Esophagus (tissue), 2 donors: ENCODE data around the gene ADAT1. TPM values are rescaled to one million over a fixed set of nuclear protein-coding genes. Genes with fewer than 3 reads are reported as not detected.
"Not testable (repeated sequence)": the region's sequence is repeated elsewhere in the genome, so short reads cannot be mapped to it uniquely, and the experiment has no call there.

ENCODE experiments used
- H3K27ac ChIP-seq, 2 donors: one replicate each; pipeline ENCODE4 v1.5.1; 2013; ENCODE audit warnings: low read depth in 2 of 2, mild to moderate bottlenecking in 2 of 2, inconsistent platforms in 1 of 2, low read length in 1 of 2, moderate library complexity in 1 of 2
- H3K27me3 ChIP-seq, 2 donors: one replicate each; pipeline ENCODE4 v1.6.1; 2013; ENCODE audit warnings: low read length in 2 of 2, control low read depth in 1 of 2, mild to moderate bottlenecking in 1 of 2; ENCODE audit not compliant: insufficient read depth in 2 of 2, control insufficient read depth in 1 of 2
- H3K36me3 ChIP-seq, 2 donors: one replicate each; pipeline ENCODE4 v1.6.1; 2013; ENCODE audit warnings: low read length in 1 of 2; ENCODE audit not compliant: control insufficient read depth in 2 of 2, insufficient read depth in 2 of 2
- H3K4me1 ChIP-seq, 2 donors: one replicate each; pipeline ENCODE4 v1.6.1; 2013; ENCODE audit warnings: low read length in 1 of 2; ENCODE audit not compliant: control insufficient read depth in 2 of 2, insufficient read depth in 2 of 2
- H3K4me3 ChIP-seq, 2 donors: one replicate each; pipeline ENCODE4 v1.5.1; 2013; ENCODE audit warnings: low read length in 2 of 2, mild to moderate bottlenecking in 2 of 2, low read depth in 1 of 2, moderate library complexity in 1 of 2
- H3K9me3 ChIP-seq, 2 donors: one replicate each; pipeline ENCODE4 v1.6.1; 2013; ENCODE audit warnings: mild to moderate bottlenecking in 2 of 2, low read depth in 1 of 2, low read length in 1 of 2, moderate library complexity in 1 of 2; ENCODE audit not compliant: control insufficient read depth in 2 of 2, insufficient read depth in 1 of 2
- WGBS, 2 donors: extraction: QIAGEN DNeasy Blood & Tissue Kit; methylation state at CpG; one replicate each; pipeline ENCODE4 v1.1.7; 2013; 5-methylcytosine and 5-hydroxymethylcytosine counted together
- polyA plus RNA-seq, 2 donors: library from polyadenylated mRNA; stranded (reverse); fragments of 200-250 nt; gene quantifications; one replicate each; pipeline ENCODE4 v1.2.3, GENCODE V29; 2013
- donor health status: healthy with polysubstance abuse.
- donor health status: Bipolar disorder and iron deficiency.

Gene ADAT1
- polyA plus RNA-seq, 2 donors: 8.4 to 10.0 TPM

DNA sequence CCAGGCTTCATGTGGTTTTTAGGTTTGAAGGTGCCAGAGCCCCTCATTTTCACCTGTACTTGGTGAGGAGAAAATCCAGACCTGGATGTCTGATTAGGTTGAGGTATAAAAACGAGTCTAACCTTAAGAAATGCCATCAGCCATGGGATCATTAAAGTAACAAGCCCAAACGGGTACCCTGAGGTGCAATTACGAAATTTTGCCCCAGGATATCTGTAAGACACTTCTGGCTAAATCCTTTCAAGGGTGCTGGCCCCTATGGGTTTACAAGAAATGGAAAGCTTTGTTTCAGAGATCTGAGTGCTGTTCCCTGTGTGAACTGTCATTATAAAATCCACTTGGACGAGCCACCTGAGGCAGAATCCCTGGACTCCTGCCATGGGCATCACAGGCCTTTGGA is 19.8 kb downstream of the ADAT1 start:
- H3K4me1 ChIP-seq: no peaks in the 10 kb centered on the region
- H3K27me3 ChIP-seq: no peaks in the 10 kb centered on the region
- peaks cover 8 to 28% of the 10 kb centered on the region in 2 donors for H3K36me3 ChIP-seq
- no peak overlapping the region for H3K4me3 ChIP-seq
- H3K27ac ChIP-seq: no peak overlapping the region
- no peaks in the 10 kb centered on the region for H3K9me3 ChIP-seq
- 68 to 76% methylated on average over 4 of the region's 4 CpGs for WGBS, 2 donors

DNA sequence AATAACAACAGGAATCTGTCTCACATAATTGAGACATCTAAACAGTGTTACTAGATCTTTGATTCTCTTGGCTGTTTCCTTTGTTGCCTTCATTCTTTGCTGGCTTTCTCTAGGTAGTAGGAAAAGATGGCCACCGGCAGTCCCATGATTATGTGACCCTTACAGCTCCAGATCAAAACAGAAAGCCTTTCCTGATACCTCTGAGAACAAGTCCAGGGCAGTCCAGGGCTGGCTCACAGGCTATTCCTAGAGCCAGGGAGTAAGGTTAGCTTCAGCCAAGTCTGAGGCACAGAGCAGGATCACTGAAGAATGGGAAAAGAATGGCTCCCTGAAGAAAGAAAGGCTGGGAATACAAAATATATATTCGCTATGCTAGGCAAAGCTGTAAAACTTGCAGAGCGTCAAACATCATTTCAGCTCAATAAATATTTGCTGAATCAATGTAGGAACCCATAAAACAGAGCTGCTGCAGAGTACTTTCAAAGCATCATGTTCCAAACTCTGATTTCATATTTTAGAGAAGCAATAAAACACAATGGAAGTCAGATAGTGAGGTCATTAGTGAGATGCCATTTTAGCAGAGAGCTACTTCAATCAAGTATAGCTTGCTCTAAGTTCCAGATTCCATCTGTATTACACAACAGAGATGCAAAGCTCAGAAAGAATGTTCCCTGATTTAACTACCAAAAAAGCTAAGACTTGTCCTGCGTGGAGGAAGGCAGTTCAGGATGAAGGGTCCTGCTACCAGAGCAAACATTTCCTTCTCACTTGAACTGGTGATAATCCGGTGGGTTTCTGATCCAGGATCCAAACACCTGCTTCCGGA is 23.4 kb downstream of the ADAT1 start:
- Histone ChIP-seq H3K27me3 (no peaks in the 10 kb centered on the region), H3K4me3 (no peak overlapping the region), H3K4me1 (no peaks in the 10 kb centered on the region), H3K9me3 (no peaks in the 10 kb centered on the region), H3K27ac (no peak overlapping the region), H3K36me3 (peaks cover 10 to 25% of the 10 kb centered on the region in 2 donors)
- 90% methylated on average over 6 of the region's 6 CpGs for WGBS, 2 donors

DNA sequence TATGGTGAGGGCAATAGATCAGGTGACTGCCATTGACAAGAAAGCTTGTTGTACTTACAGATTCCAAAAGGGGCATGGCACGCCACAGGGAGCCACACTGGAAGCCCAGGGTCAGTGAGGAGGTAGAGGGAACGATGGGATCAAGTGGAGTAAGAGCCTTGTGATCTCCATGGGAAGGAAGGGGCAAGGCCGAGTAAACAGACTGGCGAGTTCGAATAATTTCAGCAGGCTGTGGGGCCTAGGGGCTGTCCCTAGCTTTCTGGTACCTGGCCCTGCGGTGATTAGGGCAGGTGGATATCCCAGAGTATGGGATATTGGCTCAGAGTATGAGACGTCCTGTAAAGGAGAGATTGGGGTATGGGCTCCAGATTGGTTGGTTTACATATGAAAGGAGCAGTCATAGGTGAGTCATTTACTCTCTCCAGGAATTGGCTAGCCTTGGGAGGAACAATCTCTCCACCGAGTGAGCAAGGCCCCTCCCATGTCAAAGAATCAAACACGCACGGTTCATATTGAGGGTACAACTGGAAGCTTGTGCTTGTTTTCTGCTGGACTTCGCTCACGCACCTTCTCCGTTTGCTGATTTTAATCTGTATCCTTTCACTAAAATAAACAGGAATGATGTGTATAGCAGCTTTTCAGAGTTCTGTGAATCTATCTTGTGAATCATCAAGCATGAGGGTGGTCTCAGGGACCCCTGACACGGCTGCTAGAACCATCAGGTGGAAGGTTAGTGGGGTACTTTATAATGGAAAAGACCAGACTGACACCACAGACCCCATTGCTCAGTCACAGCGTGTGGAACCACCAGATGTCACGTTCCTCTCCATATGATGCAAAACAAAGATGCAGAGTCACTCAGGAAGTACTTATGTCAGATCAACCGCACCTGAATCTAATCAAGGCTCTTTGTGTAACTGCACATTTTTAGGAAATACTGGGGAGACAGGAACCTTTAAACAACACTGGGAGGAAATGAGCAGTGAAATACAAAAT is 29.0 kb downstream of the ADAT1 start:
- Histone ChIP-seq H3K27ac (no peak overlapping the region), H3K9me3 (no peaks in the 10 kb centered on the region), H3K36me3 (peaks cover 0 to 2% of the 10 kb centered on the region in 2 donors), H3K27me3 (no peaks in the 10 kb centered on the region), H3K4me3 (no peak overlapping the region), H3K4me1 (no peaks in the 10 kb centered on the region)
- 77% methylated on average over 17 of the region's 17 CpGs for WGBS, 2 donors

DNA sequence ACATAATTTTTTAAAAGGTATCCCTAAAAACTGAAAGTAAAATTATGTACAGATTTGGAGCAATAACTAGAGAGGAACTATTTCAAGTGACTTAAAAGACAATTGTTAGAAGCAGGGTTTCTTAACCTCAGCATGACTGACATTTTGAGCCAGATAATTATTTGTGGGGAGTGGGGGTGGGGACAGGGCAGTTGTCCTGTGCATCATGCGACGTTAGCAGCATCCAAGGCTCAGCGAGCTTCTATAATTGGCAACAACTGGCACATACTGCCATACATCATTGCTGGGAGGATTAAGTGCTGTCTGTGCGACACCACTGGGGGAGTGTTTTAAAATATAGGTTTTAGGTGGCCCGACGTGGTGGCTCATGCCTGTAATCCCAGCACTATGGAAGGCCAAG is 29.8 kb downstream of the ADAT1 start:
- H3K27me3 ChIP-seq: no peaks in the 10 kb centered on the region
- no peak overlapping the region for H3K27ac ChIP-seq
- no peak overlapping the region for H3K4me3 ChIP-seq
- peaks cover 0 to 2% of the 10 kb centered on the region in 2 donors for H3K36me3 ChIP-seq
- no peaks in the 10 kb centered on the region for H3K4me1 ChIP-seq
- H3K9me3 ChIP-seq: no peaks in the 10 kb centered on the region
- 83 to 96% methylated on average over 6 of the region's 6 CpGs for WGBS, 2 donors

DNA sequence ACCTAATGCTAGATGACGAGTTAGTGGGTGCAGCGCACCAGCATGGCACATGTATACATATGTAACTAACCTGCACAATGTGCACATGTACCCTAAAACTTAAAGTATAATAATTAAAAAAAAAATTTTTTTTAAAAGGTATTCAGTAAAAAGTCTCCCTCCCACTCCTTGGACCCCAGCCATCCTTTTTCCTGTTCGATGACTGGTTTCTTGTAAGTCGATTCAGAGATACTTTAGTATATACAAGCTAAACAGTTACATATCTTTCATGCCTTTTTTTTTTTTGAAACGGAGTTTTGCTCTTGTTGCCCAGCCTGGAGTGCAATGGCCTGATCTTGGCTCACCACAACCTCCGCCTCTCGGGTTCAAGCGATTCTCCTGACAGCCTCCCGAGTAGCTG is 31.2 kb downstream of the ADAT1 start:
- H3K4me1 ChIP-seq, H3K36me3 ChIP-seq, H3K27me3 ChIP-seq, H3K27ac ChIP-seq, H3K9me3 ChIP-seq, H3K4me3 ChIP-seq: not testable (repeated sequence)
- 60 to 67% methylated on average over 7 of the region's 9 CpGs for WGBS, 2 donors

DNA sequence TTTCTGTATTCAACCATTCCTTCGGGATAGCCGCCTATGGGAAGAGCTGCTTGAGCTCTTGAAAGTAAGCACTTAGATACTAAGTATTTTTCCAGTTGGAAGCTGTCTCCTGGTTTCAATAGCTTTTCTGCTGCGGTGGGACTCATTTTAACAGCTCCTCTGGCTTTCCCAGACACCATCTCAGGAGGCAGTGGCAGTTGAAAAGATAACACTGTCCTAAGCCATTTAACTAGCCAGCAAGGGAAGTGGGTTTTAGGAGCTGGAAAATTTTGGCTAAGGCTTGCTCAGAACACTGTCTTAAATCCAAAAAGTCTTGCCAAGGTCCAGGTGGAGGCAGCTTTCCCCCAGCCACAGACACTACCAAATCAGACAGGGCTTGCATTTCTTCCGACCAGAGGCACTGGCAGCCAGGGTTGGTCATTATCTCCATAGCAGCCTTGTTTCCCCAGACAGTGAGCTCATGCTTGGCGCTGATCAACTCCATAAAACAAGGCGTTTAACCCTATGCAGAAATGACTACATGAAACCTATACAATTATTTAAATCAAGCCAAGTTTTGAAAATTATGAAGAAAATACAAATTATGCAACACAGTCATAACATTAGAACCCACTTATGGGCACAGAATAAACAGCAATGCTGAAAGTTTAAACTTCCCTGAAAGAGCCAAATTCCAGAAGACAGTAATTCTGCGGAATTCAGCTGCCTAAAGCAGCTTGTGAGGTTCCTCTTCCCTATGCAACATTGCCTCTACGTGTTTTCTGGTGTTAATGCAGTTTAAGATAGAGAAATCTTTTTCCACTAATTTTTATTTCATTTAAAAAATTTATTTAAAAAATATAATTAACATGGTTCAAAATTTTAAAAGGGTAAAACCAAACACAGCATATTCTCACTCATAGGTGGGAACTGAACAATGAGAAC is 31.9 kb downstream of the ADAT1 start:
- Histone ChIP-seq H3K4me1 (no peaks in the 10 kb centered on the region), H3K27ac (peak overlapping the region; percentile 34 to 49), H3K36me3 (peaks cover 0 to 2% of the 10 kb centered on the region in 2 donors), H3K27me3 (no peaks in the 10 kb centered on the region), H3K4me3 (no peak overlapping the region), H3K9me3 (no peaks in the 10 kb centered on the region)
- 63 to 65% methylated on average over 8 of the region's 8 CpGs for WGBS, 2 donors

DNA sequence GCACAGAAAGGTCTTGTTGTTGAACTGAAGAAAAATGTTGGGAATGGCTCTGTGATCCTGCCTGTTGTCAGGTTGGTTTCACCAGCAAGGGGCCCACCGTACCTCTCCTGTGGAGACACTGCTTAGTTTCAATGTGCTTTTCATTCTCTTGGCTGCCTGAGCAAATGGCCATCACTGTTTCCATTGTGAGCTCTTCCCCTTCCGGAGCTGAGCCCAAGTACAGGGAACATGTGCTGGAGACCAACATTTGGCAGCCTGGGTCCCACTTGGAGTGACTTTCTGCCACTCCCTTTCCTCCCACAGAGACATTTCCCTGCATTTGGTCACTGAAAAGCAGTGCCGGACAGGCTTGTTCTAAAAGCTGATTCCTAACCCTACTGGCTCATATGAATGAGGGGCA is 33.8 kb downstream of the ADAT1 start:
- 76 to 80% methylated on average over 3 of the region's 3 CpGs for WGBS, 2 donors
- H3K36me3 ChIP-seq: peaks cover 0 to 2% of the 10 kb centered on the region in 2 donors
- no peaks in the 10 kb centered on the region for H3K4me1 ChIP-seq
- no peaks in the 10 kb centered on the region for H3K9me3 ChIP-seq
- H3K27ac ChIP-seq: no peak overlapping the region
- no peak overlapping the region for H3K4me3 ChIP-seq
- H3K27me3 ChIP-seq: no peaks in the 10 kb centered on the region

DNA sequence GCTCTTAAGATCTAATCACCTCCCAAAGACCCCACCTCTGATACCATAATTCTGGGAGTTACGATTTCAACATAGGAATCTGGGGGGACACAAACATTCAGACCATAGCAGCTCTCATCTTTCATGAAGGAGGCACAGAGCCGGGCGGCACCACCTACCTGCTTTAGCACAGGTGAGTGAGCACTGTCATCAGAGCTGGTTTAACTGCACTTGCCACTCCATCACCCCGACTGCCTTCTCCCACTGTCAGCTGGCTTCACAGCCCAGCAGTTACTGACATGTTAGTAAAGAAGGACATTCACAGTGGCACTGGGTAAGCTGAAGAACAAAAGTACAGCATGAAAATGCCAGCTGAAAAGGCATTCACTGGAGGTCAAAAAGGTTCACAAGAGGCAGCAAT is 34.4 kb downstream of the ADAT1 start:
- Histone ChIP-seq H3K27me3 (no peaks in the 10 kb centered on the region), H3K36me3 (peaks cover 0 to 2% of the 10 kb centered on the region in 2 donors), H3K4me3 (no peak overlapping the region), H3K27ac (no peak overlapping the region), H3K9me3 (no peaks in the 10 kb centered on the region), H3K4me1 (no peaks in the 10 kb centered on the region)
- WGBS, 2 donors: 91 to 95% methylated on average over 4 of the region's 4 CpGs

DNA sequence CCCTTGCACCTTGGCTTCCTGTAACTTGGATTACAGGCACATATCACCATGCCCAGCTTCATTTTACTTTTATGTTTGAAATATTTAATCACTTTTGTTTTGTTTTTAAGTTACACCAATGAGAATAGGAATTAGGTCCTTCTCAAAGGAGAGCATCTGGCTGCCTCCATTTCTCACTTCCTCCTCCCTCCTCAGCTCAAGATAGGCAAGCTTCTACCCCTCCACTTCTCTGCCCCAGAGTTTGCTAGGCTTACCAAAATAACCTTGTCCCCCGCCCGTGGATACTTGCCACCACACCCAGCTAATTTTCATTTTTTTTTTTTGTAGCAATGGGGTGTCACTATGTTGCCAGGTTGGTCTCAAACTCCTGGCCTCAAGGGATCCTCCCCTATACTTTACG is 39.0 kb downstream of the ADAT1 start:
- no peaks in the 10 kb centered on the region for H3K9me3 ChIP-seq
- WGBS, 2 donors: 73% methylated on average over 3 of the region's 3 CpGs
- no peak overlapping the region for H3K4me3 ChIP-seq
- H3K27ac ChIP-seq: no peak overlapping the region
- peaks cover 0 to 2% of the 10 kb centered on the region in 2 donors for H3K36me3 ChIP-seq
- H3K27me3 ChIP-seq: no peaks in the 10 kb centered on the region
- no peaks in the 10 kb centered on the region for H3K4me1 ChIP-seq
